ENCODE data around the gene CCDC181. TPM values are rescaled to one million over a fixed set of nuclear protein-coding genes. Genes with fewer than 3 reads are reported as not detected.

Gene CCDC181
- total and polyA plus RNA-seq, 2 donors (not counting 1 experiment from before 2014, with no cell fraction given), result not detected

DNA sequence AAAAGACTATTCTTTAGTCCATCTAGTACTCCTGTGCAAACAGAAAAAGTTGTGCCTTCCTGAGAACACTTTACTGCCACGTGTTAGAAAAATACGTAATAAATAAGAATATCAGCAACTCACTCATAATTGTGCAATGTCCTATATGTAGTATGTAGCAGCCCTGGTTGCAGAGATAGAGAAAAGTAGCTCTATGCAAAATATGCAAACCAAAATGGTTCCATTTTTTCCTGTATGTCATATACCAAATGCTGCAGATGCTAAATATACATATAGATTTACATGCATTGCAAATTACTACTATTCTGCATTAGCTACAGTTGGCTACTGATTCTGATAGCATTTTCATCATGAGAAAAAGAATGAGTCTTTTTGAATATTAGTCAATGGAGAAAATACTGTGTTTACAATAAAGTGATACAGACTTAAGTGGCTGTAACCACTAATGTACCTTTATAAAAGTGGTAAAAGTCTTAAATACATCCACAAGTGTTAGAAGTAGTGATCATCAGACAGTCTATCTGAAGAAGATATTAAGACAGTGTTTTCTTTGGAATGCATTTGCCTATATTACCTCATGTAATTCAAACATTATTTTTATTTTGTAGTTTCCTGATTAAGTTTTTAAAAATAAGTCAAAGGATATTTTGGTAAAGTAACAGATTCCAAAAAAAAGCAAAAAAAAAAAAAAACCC, 79.4 kb downstream of the CCDC181 start:
- no peaks in the 10 kb centered on the region for H3K9me3 Mint-ChIP-seq (ENCODE audit: insufficient read depth)
- no peak for DNase-seq
- intact Hi-C loops (cut with micrococcal nuclease), result loop anchor here (1.0 kb wide), 1 partner anchor 1006 kb away; no protein-coding TSS in a partner anchor
- no peaks in the 10 kb centered on the region for H3K27me3 ChIP-seq (replicated peaks in 1 of 4; ENCODE audit: control extremely low read depth in 1 of 4, control insufficient read depth in 3 of 4, insufficient read depth in 4 of 4, low read length in 3 of 4)
- H3K36me3 ChIP-seq (replicated peaks in 1 of 2; ENCODE audit: control extremely low read depth in 1 of 2, control insufficient read depth in 1 of 2, extremely low read depth in 1 of 2, insufficient read depth in 2 of 2, low read length in 1 of 2), result no peaks in the 10 kb centered on the region
- no peaks in the 10 kb centered on the region for H4K20me1 ChIP-seq (ENCODE audit: control insufficient read depth, insufficient read depth, low read length, poor library complexity, severe bottlenecking)
- H3K9me3 ChIP-seq (ENCODE audit: control extremely low read depth in 1 of 3, control insufficient read depth in 2 of 3, insufficient read depth in 1 of 3, low read length in 2 of 3), result no peaks in the 10 kb centered on the region
- CTCF ChIA-PET, result interaction anchor here (0.6 to 11.9 kb wide), 28 partner anchors 9 to 1265 kb away, joined by 3 to 257 read pairs (median 4); partner anchors contain the start of genes BLZF1, METTL18 and NME7
- H2AFZ ChIP-seq (ENCODE audit: insufficient read depth, low read depth, low read length, poor library complexity, severe bottlenecking), result no peak overlapping the region
- H3K4me2 ChIP-seq (replicated peaks; ENCODE audit: low read depth, low read length, poor library complexity, severe bottlenecking), result no peak overlapping the region
- no peaks in the 10 kb centered on the region for H3K4me1 ChIP-seq (ENCODE audit: control insufficient read depth in 2 of 2, insufficient read depth in 2 of 2, low read length in 2 of 2)
- no peak overlapping the region for H3K27ac ChIP-seq (ENCODE audit: low read length in 2 of 2)
- H3K4me3 ChIP-seq (ENCODE audit: control extremely low read depth in 1 of 5, extremely low read depth in 1 of 5, insufficient read depth in 1 of 5, low read depth in 2 of 5, low read length in 4 of 5), result no peak overlapping the region
- TF ChIP-seq, protein P1, sequence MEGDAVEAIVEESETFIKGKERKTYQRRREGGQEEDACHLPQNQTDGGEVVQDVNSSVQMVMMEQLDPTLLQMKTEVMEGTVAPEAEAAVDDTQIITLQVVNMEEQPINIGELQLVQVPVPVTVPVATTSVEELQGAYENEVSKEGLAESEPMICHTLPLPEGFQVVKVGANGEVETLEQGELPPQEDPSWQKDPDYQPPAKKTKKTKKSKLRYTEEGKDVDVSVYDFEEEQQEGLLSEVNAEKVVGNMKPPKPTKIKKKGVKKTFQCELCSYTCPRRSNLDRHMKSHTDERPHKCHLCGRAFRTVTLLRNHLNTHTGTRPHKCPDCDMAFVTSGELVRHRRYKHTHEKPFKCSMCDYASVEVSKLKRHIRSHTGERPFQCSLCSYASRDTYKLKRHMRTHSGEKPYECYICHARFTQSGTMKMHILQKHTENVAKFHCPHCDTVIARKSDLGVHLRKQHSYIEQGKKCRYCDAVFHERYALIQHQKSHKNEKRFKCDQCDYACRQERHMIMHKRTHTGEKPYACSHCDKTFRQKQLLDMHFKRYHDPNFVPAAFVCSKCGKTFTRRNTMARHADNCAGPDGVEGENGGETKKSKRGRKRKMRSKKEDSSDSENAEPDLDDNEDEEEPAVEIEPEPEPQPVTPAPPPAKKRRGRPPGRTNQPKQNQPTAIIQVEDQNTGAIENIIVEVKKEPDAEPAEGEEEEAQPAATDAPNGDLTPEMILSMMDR (IDR thresholded peaks at IDR 0.05), result no peak
- no peak for TF ChIP-seq EZH2 (IDR thresholded peaks at IDR 0.05; ENCODE audit: borderline replicate concordance, insufficient read depth, low read depth, low read length, poor library complexity, severe bottlenecking)
- no peak overlapping the region for H3K4me3 Mint-ChIP-seq
- no peak for ATAC-seq (ENCODE audit: low read depth)
- H3K27me3 Mint-ChIP-seq, result no peaks in the 10 kb centered on the region
- no peaks in the 10 kb centered on the region for H3K79me2 ChIP-seq (ENCODE audit: control insufficient read depth, insufficient read depth, low read length)
- no peaks in the 10 kb centered on the region for H3K4me1 Mint-ChIP-seq
- no peak overlapping the region for H3K27ac Mint-ChIP-seq
- H3K9ac ChIP-seq (ENCODE audit: low read length), result no peak overlapping the region
- POLR2A ChIA-PET, result no interaction called here
- no CpG with 5 or more reads among the region's 2 CpGs for WGBS (ENCODE audit: insufficient coverage)

DNA sequence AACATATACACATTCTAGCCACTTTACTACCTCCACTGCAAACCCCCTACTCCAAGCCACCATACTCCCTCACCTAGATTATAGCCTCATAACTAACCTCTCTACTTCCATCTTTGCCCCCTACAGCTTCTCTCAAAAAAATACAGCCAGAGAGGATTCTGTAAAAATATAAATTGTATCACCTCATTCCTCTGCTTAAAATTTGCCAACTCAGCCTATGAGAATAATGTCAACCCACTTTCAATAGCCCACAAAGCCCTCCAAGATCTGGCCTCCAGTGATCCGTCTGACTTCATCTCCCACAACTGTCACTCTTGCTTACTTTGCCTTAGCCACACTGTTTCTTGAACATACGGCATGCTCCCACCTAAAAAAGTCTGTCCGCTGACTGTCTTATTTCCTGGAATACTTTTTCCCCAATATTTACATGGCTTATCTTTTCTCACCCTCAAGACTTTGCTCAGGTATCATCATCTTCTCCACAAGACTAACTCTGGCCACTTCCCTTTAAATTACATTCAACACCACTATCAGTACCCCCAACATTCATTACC, 81.2 kb downstream of the CCDC181 start:
- 100% methylated on average over 3 of the region's 3 CpGs for WGBS (ENCODE audit: insufficient coverage)
- TF ChIP-seq, protein P1 (IDR thresholded peaks at IDR 0.05), result no peak
- TF ChIP-seq EZH2 (IDR thresholded peaks at IDR 0.05; ENCODE audit: borderline replicate concordance, insufficient read depth, low read depth, low read length, poor library complexity, severe bottlenecking), result no peak
- Histone ChIP-seq H3K4me2 (replicated peaks; ENCODE audit: low read depth, low read length, poor library complexity, severe bottlenecking) (no peak overlapping the region), H3K9me3 (ENCODE audit: control extremely low read depth in 1 of 3, control insufficient read depth in 2 of 3, insufficient read depth in 1 of 3, low read length in 2 of 3) (peaks cover 0 to 5% (median 0%) of the 10 kb centered on the region in 3 donors), H3K79me2 (ENCODE audit: control insufficient read depth, insufficient read depth, low read length) (no peaks in the 10 kb centered on the region), H3K9ac (ENCODE audit: low read length) (no peak overlapping the region), H3K36me3 (replicated peaks in 1 of 2; ENCODE audit: control extremely low read depth in 1 of 2, control insufficient read depth in 1 of 2, extremely low read depth in 1 of 2, insufficient read depth in 2 of 2, low read length in 1 of 2) (no peaks in the 10 kb centered on the region), H3K27ac (ENCODE audit: low read length in 2 of 2) (no peak overlapping the region), H3K27me3 (replicated peaks in 1 of 4; ENCODE audit: control extremely low read depth in 1 of 4, control insufficient read depth in 3 of 4, insufficient read depth in 4 of 4, low read length in 3 of 4) (no peaks in the 10 kb centered on the region), H3K4me1 (ENCODE audit: control insufficient read depth in 2 of 2, insufficient read depth in 2 of 2, low read length in 2 of 2) (no peaks in the 10 kb centered on the region), H4K20me1 (ENCODE audit: control insufficient read depth, insufficient read depth, low read length, poor library complexity, severe bottlenecking) (no peaks in the 10 kb centered on the region), H2AFZ (ENCODE audit: insufficient read depth, low read depth, low read length, poor library complexity, severe bottlenecking) (no peak overlapping the region), H3K4me3 (ENCODE audit: control extremely low read depth in 1 of 5, extremely low read depth in 1 of 5, insufficient read depth in 1 of 5, low read depth in 2 of 5, low read length in 4 of 5) (no peak overlapping the region)
- H3K27me3 Mint-ChIP-seq, result no peaks in the 10 kb centered on the region
- CTCF ChIA-PET, result interaction anchor here (1.1 to 11.9 kb wide), 4 partner anchors 14 to 1002 kb away, joined by 3 to 257 read pairs (median 8); no protein-coding TSS in a partner anchor
- H3K4me1 Mint-ChIP-seq, result peaks cover 2% of the 10 kb centered on the region
- no peaks in the 10 kb centered on the region for H3K9me3 Mint-ChIP-seq (ENCODE audit: insufficient read depth)
- POLR2A ChIA-PET, result no interaction called here
- ATAC-seq (ENCODE audit: low read depth) (no peak), DNase-seq (no peak)
- intact Hi-C loops (cut with micrococcal nuclease), result no loop called here
- no peak overlapping the region for H3K27ac Mint-ChIP-seq
- no peak overlapping the region for H3K4me3 Mint-ChIP-seq

All from B cell (primary cell).